ENCODE results near the gene HMGN2.
"Not testable (repeated sequence)": the region's sequence is repeated elsewhere in the genome, so short reads cannot be mapped to it uniquely, and the experiment has no call there.

Gene HMGN2

DNA sequence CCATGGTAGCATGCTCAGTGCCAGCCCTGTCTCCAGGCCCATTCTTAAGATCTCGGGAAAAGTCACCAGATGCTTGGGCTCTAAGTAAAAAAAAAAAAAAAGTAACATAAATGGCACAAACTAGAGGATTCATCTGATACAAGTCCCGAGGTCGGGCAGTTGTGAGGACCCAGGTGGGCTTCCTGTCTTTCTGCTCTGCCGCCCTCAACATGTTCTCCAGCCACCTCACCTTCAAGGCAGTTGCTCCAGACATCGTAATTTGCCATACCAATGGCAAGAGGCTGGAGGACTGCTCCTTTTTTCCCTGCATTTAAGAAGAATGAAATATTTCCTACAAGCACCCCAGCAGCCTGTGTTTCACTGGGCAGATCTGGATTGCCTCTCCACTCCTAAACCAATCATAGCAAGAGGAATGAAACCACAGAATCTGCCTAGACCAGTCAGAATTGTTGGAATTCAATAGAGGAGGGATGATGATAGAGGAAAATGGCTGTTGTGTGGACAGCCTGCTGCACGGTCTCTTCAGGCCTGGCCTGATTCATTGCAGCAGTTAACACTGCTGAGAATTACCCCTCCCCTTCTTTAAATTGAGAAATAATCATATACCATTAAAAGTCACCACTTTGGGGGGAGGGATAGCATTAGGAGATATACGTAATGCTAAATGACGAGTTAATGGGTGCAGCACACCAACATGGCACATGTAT, 5.4 kb downstream of the HMGN2 start:
- DNase-seq (ENCODE audit: low read depth, low spot score): peak; percentile 28

DNA sequence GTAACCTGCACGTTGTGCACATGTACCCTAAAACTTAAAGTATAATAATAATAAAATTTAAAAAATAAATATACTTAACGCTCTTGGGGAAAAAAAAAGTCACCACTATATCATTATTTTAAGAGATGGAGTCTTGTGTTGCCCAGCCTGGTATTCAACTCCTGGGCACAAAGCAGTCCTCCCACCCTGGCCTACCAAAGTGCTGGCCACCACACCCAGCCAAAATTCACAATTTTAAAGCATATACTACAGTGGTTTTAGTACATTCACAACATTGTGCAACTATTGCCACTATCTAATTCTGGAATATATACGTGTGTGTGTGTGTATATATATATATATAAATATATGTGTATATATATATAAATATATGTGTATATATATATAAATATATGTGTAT, 5.9 kb downstream of the HMGN2 start:
- DNase-seq (ENCODE audit: low read depth, low spot score): no peak

GRCh38 chr1:26478988-26479387, 6.7 kb downstream of the HMGN2 start:
- no peak for DNase-seq (ENCODE audit: low read depth, low spot score)

GRCh38 chr1:26482921-26483320, 10.7 kb downstream of the HMGN2 start:
- peak; percentile 34 for DNase-seq (ENCODE audit: low read depth, low spot score)

GRCh38 chr1:26483980-26484379, 11.7 kb downstream of the HMGN2 start:
- peak; percentile 31 for DNase-seq (ENCODE audit: low read depth, low spot score)

DNA sequence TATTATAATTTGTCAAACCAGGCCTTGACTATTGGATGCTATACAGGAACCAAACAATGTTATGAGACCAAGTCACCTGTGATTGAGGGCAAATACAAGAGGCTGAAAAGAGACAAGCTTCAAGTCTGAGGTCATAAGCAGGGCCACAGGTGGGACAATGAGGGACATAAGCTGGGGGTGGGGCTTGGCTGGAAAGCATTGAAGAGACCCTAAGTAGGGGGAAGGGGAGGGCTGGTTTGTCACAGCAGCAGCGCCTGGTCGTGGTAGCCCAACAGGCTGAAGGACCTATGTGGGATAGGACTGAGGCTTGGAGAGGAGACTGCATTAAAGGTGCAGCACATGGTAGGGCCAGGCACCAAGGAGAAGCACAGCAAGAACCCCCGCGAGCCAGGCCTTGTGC, 17.9 kb downstream of the HMGN2 start:
- DNase-seq (ENCODE audit: low read depth, low spot score): no peak

DNA sequence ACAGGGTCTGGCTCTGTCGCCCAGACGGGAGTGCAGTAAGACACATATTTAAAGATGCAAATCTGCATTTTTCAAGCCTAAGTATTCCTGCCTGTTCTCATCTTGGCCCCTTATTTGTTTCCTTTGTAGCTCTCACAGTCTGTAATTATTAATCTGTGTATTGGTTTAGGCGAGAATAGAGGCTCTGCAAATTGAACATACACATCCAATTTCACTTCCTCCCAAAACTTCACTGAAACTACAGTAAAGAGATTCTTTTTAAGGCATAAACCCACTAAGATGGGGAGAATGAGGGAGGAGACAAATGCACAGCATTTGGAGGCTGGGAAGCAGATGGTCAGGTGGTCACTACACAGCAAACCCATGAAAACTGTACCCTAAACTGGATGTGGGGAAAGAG, 21.0 kb downstream of the HMGN2 start:
- DNase-seq (ENCODE audit: low read depth, low spot score): no peak

DNA sequence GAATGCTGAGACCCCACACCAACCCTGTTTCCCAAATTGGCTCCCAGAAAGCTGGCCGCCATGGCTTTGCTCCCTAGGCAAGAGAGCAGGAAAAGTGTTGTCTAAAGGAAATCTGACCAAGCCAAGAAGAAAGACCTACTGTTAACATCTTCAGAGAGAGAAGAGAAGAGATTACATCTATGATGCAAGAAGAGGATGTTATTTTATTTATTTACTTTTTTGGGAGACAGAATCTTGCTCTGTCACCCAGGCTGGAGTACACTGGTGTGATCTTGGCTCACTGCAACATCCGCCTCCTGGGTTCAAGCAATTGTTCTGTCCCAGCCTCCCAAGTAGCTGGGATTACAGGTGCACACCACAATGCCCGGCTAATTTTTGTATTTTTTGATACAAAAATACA, 21.7 kb downstream of the HMGN2 start:
- no peak for DNase-seq (ENCODE audit: low read depth, low spot score)

DNA sequence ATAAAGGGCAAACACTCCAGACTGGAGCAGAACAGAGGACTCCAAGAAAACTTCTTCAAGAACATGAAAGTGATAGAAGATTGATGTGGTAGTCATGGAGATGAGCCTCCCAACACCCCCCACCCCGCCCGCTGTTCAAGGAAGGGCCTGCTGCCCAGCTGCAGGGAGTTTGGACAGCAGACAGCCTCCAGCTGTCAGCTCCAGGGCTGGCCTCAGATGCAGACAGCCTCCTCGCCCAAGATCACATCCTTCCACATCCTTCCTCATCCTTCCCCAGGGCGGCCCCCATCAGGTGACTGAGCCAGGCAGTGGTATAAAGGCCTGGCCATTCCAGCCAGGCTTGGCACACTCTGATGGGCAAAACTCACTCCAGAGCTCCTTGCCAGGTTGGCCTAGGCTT, 24.6 kb downstream of the HMGN2 start:
- DNase-seq (ENCODE audit: low read depth, low spot score): no peak

DNA sequence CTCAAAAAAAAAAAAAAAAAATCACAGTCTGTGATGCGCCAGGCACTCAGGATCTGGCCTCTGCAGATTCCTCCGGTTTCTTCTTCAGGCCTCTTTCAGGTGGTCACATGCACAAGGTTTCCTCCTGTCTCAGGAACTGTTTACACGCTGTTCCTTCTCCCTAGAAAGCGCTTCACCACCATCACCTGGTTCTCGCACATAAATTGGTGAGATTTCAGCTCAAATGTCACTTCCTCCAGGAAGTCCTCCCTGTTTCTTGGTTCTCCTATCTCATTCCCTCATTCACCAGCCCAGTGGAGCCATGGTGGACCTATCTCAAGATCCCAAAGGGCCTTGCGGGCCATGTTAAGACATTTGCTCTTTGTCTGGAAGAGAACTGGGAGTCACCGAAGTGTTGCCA, 26.7 kb downstream of the HMGN2 start:
- no peak for DNase-seq (ENCODE audit: low read depth, low spot score)

GRCh38 chr1:26500488-26501175, 28.4 kb downstream of the HMGN2 start:
- peak; percentile 92 for DNase-seq (ENCODE audit: low read depth, low spot score)

DNA sequence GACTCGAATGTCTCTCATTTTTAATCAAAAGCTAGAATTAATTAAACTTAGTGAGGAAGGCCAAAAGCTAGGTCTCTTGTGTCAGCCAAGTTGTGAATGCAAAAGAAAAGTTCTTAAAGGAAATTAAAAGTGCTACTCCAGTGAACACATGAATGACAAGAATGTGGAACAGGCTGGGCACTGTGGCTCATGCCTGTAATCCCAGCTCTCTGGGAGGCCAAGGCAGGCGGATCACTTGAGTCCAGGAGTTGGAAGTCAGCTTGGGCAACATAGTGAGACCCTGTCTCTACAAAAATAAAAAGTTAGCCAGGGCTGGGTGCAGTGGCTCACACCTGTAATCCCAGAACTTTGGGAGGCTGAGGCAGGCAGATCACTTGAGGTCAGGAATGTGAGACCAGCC, 38.5 kb downstream of the HMGN2 start:
- peak; percentile 57 for DNase-seq (ENCODE audit: low read depth, low spot score)

GRCh38 chr1:26515836-26516235, 43.6 kb downstream of the HMGN2 start:
- not testable (repeated sequence) for DNase-seq (ENCODE audit: low read depth, low spot score)

GRCh38 chr1:26516987-26517765, 44.9 kb downstream of the HMGN2 start:
- DNase-seq (ENCODE audit: low read depth, low spot score): no peak

DNA sequence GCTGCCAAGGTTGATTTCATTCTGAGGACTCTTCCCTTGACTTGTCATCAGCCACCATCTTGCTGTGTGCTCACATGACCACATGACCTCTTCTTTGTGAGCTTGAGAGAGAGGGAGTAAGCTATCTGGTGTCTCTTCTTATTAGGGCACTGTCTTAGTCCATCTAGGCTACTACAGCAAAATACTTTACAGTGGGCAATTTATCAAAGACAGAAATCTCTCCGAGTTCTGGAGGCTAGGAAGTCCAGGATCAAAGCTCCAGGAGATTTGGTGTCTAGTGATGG, 45.5 kb downstream of the HMGN2 start:
- DNase-seq (ENCODE audit: low read depth, low spot score): no peak

DNA sequence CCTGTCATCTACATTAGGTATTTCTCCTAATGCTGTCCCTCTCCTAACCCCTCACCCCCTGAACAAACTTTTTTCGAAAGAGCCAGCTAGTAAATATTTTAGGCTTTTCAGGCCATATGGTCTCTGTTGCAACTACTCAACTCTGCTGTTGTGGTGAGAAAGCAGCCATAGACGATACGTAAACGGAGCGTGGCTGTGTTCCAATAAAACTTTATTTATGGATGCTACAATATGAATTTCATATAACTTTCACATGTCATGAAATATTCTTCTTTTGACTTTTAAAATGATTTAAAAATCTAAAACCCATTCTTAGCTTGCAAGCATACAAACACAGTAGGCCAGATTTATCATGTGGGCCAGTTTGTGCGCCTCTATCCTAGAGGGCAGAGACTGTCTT, 46.1 kb downstream of the HMGN2 start:
- no peak for DNase-seq (ENCODE audit: low read depth, low spot score)

- no peak for DNase-seq (ENCODE audit: low read depth, low spot score)
Measured at GRCh38 chr1:26520339-26520738, 48.1 kb downstream of the HMGN2 start.

- no peak for DNase-seq (ENCODE audit: low read depth, low spot score)
Measured at GRCh38 chr1:26521669-26522030, 49.4 kb downstream of the HMGN2 start.

GRCh38 chr1:26522073-26522472, 49.8 kb downstream of the HMGN2 start:
- no peak for DNase-seq (ENCODE audit: low read depth, low spot score)

GRCh38 chr1:26524181-26524580, 51.9 kb downstream of the HMGN2 start:
- no peak for DNase-seq (ENCODE audit: low read depth, low spot score)
